GM21528 (cell line): Measurements from ENCODE around the gene ZNF497.
A peak's percentile ranks its signal among the peaks of the same experiment; 100 is the strongest.
"Not testable (repeated sequence)": the region's sequence is repeated elsewhere in the genome, so short reads cannot be mapped to it uniquely, and the experiment has no call there.

Experiments used
- ATAC-seq: cut with Tn5 transposase; IDR thresholded peaks from one replicate; pipeline ENCODE4 v1.9.1; 2021; ENCODE audit warnings: mild to moderate bottlenecking, moderate library complexity; ENCODE audit not compliant: unreplicated experiment, low FRiP score

ZNF497 gene

GRCh38 chr19:58319241-58319640 is 43.3 kb downstream of the ZNF497 start:
- no peak for ATAC-seq

DNA sequence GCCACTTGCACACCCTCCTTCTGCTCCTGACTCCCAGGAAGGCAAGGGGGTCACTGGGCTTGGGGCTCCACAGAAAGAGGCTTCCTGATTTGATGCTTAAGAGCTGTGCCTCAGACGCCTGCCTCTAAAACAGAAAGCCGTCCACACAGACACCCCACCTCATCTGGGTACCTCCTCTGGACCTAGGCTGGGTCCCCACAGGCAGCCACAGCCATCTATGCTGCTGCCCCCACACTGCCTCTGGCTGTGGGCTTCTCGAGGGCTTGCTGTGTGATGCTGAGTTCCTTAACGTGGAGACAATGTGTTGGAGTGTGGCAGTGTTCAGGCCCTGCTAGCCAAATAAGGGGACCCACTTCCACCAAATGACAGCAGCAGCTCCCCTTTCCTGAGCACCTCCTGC is 44.3 kb downstream of the ZNF497 start:
- no peak for ATAC-seq

DNA sequence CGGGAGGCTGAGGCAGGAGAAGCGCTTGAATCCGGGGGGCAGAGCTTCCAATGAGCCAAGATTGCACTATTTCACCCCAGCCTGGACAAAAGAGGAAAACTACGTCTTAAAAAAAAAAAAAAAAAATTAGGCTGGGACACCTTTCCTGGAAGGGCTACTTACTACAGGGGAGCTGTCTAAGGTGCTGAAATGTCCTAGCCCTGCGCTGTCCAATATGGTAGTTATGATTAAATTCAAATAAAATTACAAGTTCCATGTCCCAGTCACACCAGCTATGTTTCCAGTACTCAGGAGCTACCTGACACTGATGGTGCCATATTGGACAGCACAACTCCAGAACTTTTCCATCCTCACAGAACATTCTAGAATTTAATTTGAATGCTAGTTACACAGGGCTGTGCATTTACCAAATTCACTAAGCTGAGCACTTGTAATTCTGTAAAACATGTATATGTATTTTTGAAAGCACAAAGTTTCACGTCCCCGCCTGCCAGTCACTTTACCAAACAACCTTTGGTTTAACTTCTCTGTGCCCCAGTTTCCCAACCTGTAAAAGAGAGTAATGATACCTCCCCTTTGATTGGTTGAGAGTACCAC is 45.0 kb downstream of the ZNF497 start:
- ATAC-seq: no peak

- no peak for ATAC-seq
Measured at GRCh38 chr19:58315580-58315979, 47.0 kb downstream of the ZNF497 start.

GRCh38 chr19:58311345-58311865 is 51.1 kb downstream of the ZNF497 start:
- ATAC-seq: no peak

DNA sequence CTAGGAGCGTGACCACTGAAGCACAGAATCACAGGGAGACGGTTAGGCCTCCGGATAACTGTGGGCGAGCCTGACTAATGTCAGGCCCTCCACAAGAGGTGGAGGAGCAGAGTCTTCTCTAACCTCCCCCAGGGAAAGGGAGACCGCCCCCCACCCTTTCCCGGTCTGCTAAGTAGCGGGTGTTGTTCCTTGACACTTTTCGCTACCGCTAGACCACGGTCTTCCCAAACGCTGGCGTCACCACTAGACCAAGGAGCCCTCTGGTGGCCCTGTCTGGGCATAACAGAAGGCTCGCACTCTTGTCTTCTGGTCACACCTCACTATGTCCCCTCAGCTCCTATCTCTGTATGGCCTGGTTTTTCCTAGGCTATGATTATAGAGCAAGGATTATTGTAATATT is 51.9 kb downstream of the ZNF497 start:
- ATAC-seq: not testable (repeated sequence)

- ATAC-seq: no peak
Measured at GRCh38 chr19:58307736-58308135, 54.8 kb downstream of the ZNF497 start.

DNA sequence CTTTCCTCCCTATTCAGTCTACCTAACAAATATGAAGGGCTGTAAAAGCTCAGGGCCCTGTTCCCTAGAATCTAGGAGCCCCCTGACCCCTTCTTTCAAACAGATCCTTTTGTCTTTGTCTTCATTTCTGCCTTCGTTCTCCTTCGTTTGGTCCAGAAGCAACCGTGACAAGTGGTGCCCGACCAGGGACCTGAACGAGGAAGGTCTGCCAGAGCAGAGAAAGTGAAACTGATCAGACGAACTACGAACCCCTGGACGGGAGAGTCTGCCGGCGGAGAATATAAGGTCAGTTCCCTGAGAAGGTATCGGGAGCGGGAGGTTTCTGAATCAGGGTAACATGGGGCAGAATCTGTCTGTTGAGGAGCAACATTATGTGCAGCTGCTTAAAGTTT is 56.6 kb downstream of the ZNF497 start:
- ATAC-seq: no peak

DNA sequence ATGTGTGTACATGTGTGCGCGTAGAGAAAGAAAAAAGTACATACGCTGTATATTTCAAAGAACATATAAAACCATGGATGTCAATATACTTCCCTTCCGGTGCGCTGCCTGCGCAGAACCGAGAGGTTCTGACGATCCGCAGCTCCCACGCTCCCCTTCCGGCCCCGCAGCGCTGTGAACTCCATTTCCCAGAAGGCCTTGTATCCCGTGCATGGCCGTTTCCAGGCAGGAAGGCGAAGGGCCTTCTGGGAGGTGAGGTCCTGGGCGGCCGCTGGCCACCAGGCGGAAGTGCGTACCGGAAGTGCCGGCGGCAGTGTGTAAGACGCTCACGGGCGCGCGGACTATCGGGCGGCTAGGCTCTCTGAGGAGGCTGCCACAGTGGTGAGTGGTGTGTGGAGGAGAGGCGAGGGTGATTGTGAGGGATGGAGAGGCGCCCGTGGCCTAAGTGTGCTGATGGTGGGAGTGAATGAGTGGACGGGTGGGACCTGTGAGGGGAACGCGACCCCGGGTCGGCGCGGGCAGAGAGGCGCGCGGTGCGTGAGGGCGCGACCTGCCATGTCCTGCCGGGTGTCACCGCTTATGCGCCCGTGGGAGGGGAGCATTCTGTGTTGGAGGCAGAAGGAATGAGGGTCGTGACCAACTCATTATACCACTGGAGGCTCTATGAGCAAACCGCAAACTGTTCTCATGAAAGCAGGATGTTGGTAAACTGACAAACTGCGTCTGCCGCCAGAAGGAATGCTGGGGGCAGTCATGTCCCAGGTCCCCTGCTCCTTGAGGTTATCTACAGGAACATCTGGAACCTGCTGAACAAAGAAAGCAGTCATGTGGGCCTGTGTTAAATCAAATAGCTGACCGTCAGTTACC is 57.3 kb downstream of the ZNF497 start, which contains the start of gene ERVK3-1:
Gene ERVK3-1, plus strand, starts transcription at position 313 of the 867 bp plus-strand sequence. CDS start 6,792 bp downstream, outside the sequence.
- ATAC-seq: peak; percentile 95

GRCh38 chr19:58304748-58305064 is 57.8 kb downstream of the ZNF497 start:
- ATAC-seq: peak; percentile 12
